SU-DHL-6 (cell line): ENCODE data around the gene PLXND1.

Source experiments
- H2AFZ ChIP-seq: fragments of 200-600 bp; sonication (generic); 2 replicates; pipeline ENCODE4 v1.6.1; 2014; ENCODE audit warnings: low read depth, mild to moderate bottlenecking, moderate library complexity, mixed read lengths, antibody characterized with exemption, low read length; ENCODE audit not compliant: severe bottlenecking
- H3F3A ChIP-seq: fragments of 200-600 bp; shearing (Covaris generic); 2 replicates; pipeline ENCODE4 v1.6.0; 2016; ENCODE audit warnings: antibody characterized with exemption, mild to moderate bottlenecking; ENCODE audit not compliant: insufficient read depth
- H3K27ac ChIP-seq: fragments of 200-600 bp; sonication (generic); 2 replicates; pipeline ENCODE4 v1.5.1; 2016; ENCODE audit warnings: low read depth, mild to moderate bottlenecking, low read length, moderate library complexity, mixed read lengths
- H3K27me3 ChIP-seq: fragments of 200-600 bp; sonication (generic), shearing (Covaris generic); 2 replicates; pipeline ENCODE4 v1.6.0; 2014; ENCODE audit warnings: mild to moderate bottlenecking, low read length
- H3K36me3 ChIP-seq: fragments of 200-600 bp; sonication (generic); 2 replicates; pipeline ENCODE4 v1.6.1; 2014; ENCODE audit warnings: mild to moderate bottlenecking, low read length, mixed read lengths
- H3K4me2 ChIP-seq: fragments of 300-600, 200-600 bp; shearing (Covaris generic), sonication (generic); 2 replicates; pipeline ENCODE4 v1.6.0; 2014; ENCODE audit warnings: low read length, low read depth, mild to moderate bottlenecking; ENCODE audit not compliant: poor library complexity, severe bottlenecking
- H3K4me3 ChIP-seq: fragments of 200-600 bp; sonication (generic); 2 replicates; pipeline ENCODE4 v1.5.1; 2014; ENCODE audit warnings: antibody characterized with exemption, low read length, mild to moderate bottlenecking, mixed read lengths; ENCODE audit not compliant: insufficient read depth, poor library complexity, severe bottlenecking
- H3K79me2 ChIP-seq: fragments of 200-600 bp; sonication (generic); 2 replicates; pipeline ENCODE4 v1.6.1; 2014; ENCODE audit warnings: mild to moderate bottlenecking, low read length, moderate library complexity; ENCODE audit not compliant: insufficient read depth
- H3K9ac ChIP-seq: fragments of 200-600 bp; sonication (generic); 2 replicates; pipeline ENCODE4 v1.7.0; 2014; ENCODE audit warnings: mild to moderate bottlenecking, low read length
- H3K9me2 ChIP-seq: fragments of 200-600 bp; sonication (generic); replicated peaks from 2 replicates; pipeline ENCODE4 v1.6.1; 2014; ENCODE audit warnings: low read length; ENCODE audit not compliant: insufficient read depth
- H3K9me3 ChIP-seq: fragments of 200-600 bp; sonication (generic); 2 replicates; pipeline ENCODE4 v1.6.1; 2014; ENCODE audit warnings: low read length, mixed read lengths; ENCODE audit not compliant: insufficient read depth
- H4K20me1 ChIP-seq: fragments of 200-600 bp; sonication (generic); 2 replicates; pipeline ENCODE4 v1.6.1; 2014; ENCODE audit warnings: low read depth, mild to moderate bottlenecking, antibody characterized with exemption, low read length, moderate library complexity, mixed read lengths
- EZH2phosphoT487 ChIP-seq: fragments of 200-600 bp; sonication (generic), shearing (Covaris generic); conservative IDR thresholded peaks from 2 replicates; pipeline ENCODE4 v1.6.1; 2018; ENCODE audit warnings: mild to moderate bottlenecking, antibody characterized with exemption, low read length, moderate library complexity, mixed read lengths
- TF ChIP-seq, protein P1 (sequence below): fragments of 200-600 bp; sonication (generic); IDR thresholded peaks from one replicate; pipeline ENCODE4 v1.5.1; 2017; ENCODE audit warnings: antibody characterized with exemption, mild to moderate bottlenecking, low read length, moderate library complexity; ENCODE audit not compliant: insufficient read depth, poor library complexity, severe bottlenecking

The PLXND1 gene

DNA sequence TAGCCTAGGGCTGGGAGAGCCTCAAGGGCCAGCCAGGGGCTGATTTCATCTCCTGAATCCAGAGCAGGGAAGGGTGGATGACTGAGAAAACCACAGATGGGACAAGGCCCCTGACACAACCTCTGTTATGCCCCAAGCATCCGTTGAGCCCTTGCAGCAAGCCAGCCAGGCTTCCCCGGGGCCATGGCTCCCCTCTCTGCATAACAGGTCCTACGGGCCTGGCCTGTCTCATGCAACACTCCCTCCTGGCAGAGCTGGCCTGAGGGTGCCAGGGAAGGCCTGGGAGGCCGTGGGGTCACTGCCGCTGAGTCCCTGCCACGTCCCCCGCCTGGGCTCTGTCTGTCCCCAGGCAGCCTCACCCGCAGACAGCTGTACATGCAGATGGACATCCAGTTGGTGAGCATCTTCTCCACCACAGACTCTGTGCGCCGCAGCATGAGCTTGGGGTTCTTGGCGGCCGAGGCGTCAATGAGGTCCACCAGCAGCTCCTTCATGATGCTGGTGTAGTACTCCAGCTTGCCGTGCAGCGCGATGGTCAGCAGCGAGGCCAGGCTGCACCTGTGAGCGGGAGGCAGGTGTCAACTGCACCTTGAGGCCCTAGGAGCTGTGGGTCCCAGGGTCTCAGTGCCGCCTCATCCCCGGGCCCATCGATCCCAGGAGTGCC lies 41.4 kb downstream of the PLXND1 start:
- no peak overlapping the region for H3K27ac ChIP-seq
- H3K27me3 ChIP-seq, result no peaks in the 10 kb centered on the region
- H3K9ac ChIP-seq, result no peak overlapping the region
- H3F3A ChIP-seq, result no peaks in the 10 kb centered on the region
- no peaks in the 10 kb centered on the region for H3K36me3 ChIP-seq
- no peaks in the 10 kb centered on the region for H3K9me3 ChIP-seq
- TF ChIP-seq, protein P1, sequence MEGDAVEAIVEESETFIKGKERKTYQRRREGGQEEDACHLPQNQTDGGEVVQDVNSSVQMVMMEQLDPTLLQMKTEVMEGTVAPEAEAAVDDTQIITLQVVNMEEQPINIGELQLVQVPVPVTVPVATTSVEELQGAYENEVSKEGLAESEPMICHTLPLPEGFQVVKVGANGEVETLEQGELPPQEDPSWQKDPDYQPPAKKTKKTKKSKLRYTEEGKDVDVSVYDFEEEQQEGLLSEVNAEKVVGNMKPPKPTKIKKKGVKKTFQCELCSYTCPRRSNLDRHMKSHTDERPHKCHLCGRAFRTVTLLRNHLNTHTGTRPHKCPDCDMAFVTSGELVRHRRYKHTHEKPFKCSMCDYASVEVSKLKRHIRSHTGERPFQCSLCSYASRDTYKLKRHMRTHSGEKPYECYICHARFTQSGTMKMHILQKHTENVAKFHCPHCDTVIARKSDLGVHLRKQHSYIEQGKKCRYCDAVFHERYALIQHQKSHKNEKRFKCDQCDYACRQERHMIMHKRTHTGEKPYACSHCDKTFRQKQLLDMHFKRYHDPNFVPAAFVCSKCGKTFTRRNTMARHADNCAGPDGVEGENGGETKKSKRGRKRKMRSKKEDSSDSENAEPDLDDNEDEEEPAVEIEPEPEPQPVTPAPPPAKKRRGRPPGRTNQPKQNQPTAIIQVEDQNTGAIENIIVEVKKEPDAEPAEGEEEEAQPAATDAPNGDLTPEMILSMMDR, result no peak
- TF ChIP-seq EZH2phosphoT487, result no peak
- no peak overlapping the region for H3K4me2 ChIP-seq
- no peaks in the 10 kb centered on the region for H3K79me2 ChIP-seq
- H3K4me3 ChIP-seq, result no peak overlapping the region
- no peak overlapping the region for H2AFZ ChIP-seq
- H4K20me1 ChIP-seq, result no peaks in the 10 kb centered on the region
- H3K9me2 ChIP-seq, result no peaks in the 10 kb centered on the region

DNA sequence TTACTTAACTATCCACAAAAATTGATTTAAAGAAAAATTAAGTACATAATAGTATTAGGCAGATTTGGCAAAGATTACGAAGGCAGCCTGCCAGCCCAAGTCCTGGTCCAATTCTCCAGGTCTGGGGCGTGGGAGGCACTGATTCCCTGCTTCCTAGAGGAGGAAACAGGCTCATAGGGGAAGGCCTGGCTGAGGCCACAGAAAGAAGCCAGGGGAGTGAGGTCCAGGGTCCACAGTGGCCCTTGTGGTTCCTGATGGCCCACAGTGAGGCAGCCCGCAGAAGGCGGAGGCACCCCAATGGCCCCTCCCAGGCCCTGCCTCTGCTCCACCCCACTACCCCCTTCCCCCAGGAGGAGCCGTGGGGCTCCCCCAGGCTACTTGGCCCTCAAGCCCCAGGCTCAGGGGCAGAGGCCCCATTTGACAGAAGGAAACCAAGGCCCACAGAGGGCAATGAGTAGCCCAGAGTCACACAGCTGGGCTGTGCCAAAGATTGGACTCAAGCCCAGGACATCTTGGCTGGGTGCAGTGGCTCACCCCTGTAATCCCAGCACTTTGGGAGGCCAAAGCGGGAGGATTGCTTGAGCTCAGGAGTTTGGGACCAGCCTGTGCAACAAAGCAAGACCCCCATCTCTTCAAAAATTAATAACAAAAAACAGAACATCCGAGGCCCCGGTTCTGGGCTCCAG lies 42.5 kb downstream of the PLXND1 start:
- H3K36me3 ChIP-seq, result no peaks in the 10 kb centered on the region
- no peaks in the 10 kb centered on the region for H3K9me2 ChIP-seq
- no peaks in the 10 kb centered on the region for H4K20me1 ChIP-seq
- H3K9ac ChIP-seq, result no peak overlapping the region
- no peaks in the 10 kb centered on the region for H3K27me3 ChIP-seq
- no peaks in the 10 kb centered on the region for H3F3A ChIP-seq
- TF ChIP-seq, protein P1, result no peak
- no peak for TF ChIP-seq EZH2phosphoT487
- H2AFZ ChIP-seq, result no peak overlapping the region
- no peak overlapping the region for H3K4me2 ChIP-seq
- no peak overlapping the region for H3K27ac ChIP-seq
- H3K9me3 ChIP-seq, result no peaks in the 10 kb centered on the region
- H3K4me3 ChIP-seq, result no peak overlapping the region
- H3K79me2 ChIP-seq, result no peaks in the 10 kb centered on the region

DNA sequence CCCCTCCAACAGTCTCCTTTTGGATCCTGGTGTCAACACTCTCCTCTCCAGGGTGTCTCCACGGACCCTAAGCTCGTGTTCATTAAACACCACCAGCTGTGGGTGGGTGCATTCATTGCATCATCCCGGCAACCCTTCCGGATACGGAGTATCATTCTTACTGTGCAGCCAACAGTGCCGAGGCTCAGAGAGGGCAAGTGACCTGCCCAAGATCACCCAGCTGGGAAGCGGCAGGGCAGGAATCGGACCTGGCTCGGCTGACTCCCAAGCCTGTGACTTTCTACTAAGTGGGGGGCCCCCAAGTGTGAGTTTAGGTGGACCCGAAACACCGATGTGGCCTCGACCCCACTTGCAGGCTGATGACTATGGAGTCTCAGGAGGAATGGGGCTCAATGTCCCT lies 43.1 kb downstream of the PLXND1 start:
- no peaks in the 10 kb centered on the region for H3K79me2 ChIP-seq
- no peaks in the 10 kb centered on the region for H3F3A ChIP-seq
- no peak overlapping the region for H2AFZ ChIP-seq
- H3K36me3 ChIP-seq, result no peaks in the 10 kb centered on the region
- no peaks in the 10 kb centered on the region for H3K27me3 ChIP-seq
- H3K27ac ChIP-seq, result no peak overlapping the region
- no peaks in the 10 kb centered on the region for H4K20me1 ChIP-seq
- no peak overlapping the region for H3K9ac ChIP-seq
- H3K9me3 ChIP-seq, result no peaks in the 10 kb centered on the region
- no peaks in the 10 kb centered on the region for H3K9me2 ChIP-seq
- no peak overlapping the region for H3K4me3 ChIP-seq
- no peak for TF ChIP-seq EZH2phosphoT487
- H3K4me2 ChIP-seq, result no peak overlapping the region

DNA sequence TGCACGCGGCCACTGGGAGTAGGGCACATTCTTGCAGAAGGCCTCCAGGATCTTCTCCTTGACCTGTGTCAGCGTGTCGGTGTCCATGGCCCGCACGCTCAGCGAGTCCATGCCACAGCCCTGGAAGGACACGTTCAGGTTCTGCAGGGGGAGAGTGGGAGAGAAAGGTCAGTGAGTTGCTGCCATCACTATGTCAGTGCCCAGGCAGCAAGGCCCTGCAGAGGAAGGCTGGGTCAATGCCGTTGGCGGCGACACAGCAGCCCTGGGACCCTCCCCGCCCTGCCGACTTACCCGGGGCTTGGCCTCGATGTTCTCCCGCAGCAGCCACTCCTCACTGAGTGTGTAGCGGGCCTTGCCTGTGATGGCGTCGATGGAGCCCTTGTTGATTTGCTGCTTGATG lies 43.7 kb downstream of the PLXND1 start:
- H3K9ac ChIP-seq, result no peak overlapping the region
- TF ChIP-seq EZH2phosphoT487, result no peak
- TF ChIP-seq, protein P1, result no peak
- no peak overlapping the region for H3K4me3 ChIP-seq
- H3K9me3 ChIP-seq, result no peaks in the 10 kb centered on the region
- H3K27me3 ChIP-seq, result no peaks in the 10 kb centered on the region
- no peaks in the 10 kb centered on the region for H4K20me1 ChIP-seq
- no peaks in the 10 kb centered on the region for H3K9me2 ChIP-seq
- H3K27ac ChIP-seq, result no peak overlapping the region
- H2AFZ ChIP-seq, result no peak overlapping the region
- H3K4me2 ChIP-seq, result no peak overlapping the region
- H3F3A ChIP-seq, result no peaks in the 10 kb centered on the region
- H3K79me2 ChIP-seq, result no peaks in the 10 kb centered on the region
- no peaks in the 10 kb centered on the region for H3K36me3 ChIP-seq
